Muscle of leg (tissue), 11 donors: ENCODE data around the gene RBM20. TPM values are rescaled to one million over a fixed set of nuclear protein-coding genes. Genes with fewer than 3 reads are reported as not detected.

ENCODE experiments used
- DNase-seq: peaks from one replicate; pipeline ENCODE4 v3.0.0; 2013
- H3K27ac ChIP-seq: one replicate; pipeline ENCODE4 v1.5.1; 2013; ENCODE audit warnings: mild to moderate bottlenecking, low read length, control low read depth
- H3K27me3 ChIP-seq: one replicate; pipeline ENCODE4 v1.6.1; 2013; ENCODE audit warnings: low read length; ENCODE audit not compliant: control insufficient read depth, insufficient read depth
- H3K36me3 ChIP-seq: one replicate; pipeline ENCODE4 v1.6.1; 2013; ENCODE audit warnings: low read length; ENCODE audit not compliant: control insufficient read depth, insufficient read depth
- H3K4me1 ChIP-seq: one replicate; pipeline ENCODE4 v1.6.1; 2013; ENCODE audit warnings: low read length; ENCODE audit not compliant: control insufficient read depth, insufficient read depth
- H3K4me3 ChIP-seq: one replicate; pipeline ENCODE4 v1.5.1; 2013; ENCODE audit warnings: low read length, control low read depth
- H3K9me3 ChIP-seq: replicated peaks from 2 replicates; pipeline ENCODE4 v1.6.1; 2013; ENCODE audit warnings: low read depth, low read length; ENCODE audit not compliant: control insufficient read depth
- WGBS: methylation state at CpG from one replicate; pipeline ENCODE4 v1.1.5; 2013; ENCODE audit warnings: missing lambda C conversion rate; ENCODE audit not compliant: insufficient coverage; 5-methylcytosine and 5-hydroxymethylcytosine counted together
- polyA plus RNA-seq, 8 donors: library from polyadenylated mRNA; unstranded; fragments of 120-200 nt; gene quantifications; one replicate each; pipeline versions ENCODE4 v1.2.1 to v1.2.3, GENCODE V29; 2013; ENCODE audit warnings: inconsistent platforms in 1 of 8, low replicate concordance in 1 of 8; ENCODE audit not compliant: insufficient read length in 8 of 8, insufficient read depth in 1 of 8
- total RNA-seq: library from RNA; stranded (reverse); fragments of 120-200 nt; gene quantifications from one replicate; pipeline ENCODE4 v1.2.4, GENCODE V29; 2013

Gene RBM20
- total and polyA plus RNA-seq, 9 donors: 6.5 to 17.0 (median 9.8) TPM

- no peaks in the 10 kb centered on the region for H3K9me3 ChIP-seq
- peak overlapping the region; percentile 99 for H3K27ac ChIP-seq
- H3K4me3 ChIP-seq: peak overlapping the region; percentile 82
- H3K4me1 ChIP-seq: peaks cover 12% of the 10 kb centered on the region
- no peak for DNase-seq
- WGBS: 0% methylated on average over 1 of the region's 16 CpGs
- no peaks in the 10 kb centered on the region for H3K27me3 ChIP-seq
- H3K36me3 ChIP-seq: peaks cover 2% of the 10 kb centered on the region
Observed at GRCh38 chr10:110872984-110873923, 229.1 kb downstream of the RBM20 start.

GRCh38 chr10:110873951-110874350, 229.8 kb downstream of the RBM20 start:
- Histone ChIP-seq H3K36me3 (peaks cover 2% of the 10 kb centered on the region), H3K4me3 (peak overlapping the region; percentile 82), H3K4me1 (peaks cover 12% of the 10 kb centered on the region), H3K27me3 (no peaks in the 10 kb centered on the region), H3K27ac (peak overlapping the region; percentile 99), H3K9me3 (no peaks in the 10 kb centered on the region)
- no CpG with 5 or more reads among the region's 2 CpGs for WGBS
- DNase-seq: no peak

- no peak overlapping the region for H3K27ac ChIP-seq
- WGBS: 43% methylated on average over 1 of the region's 2 CpGs
Observed at GRCh38 chr10:110876000-110876399, 231.9 kb downstream of the RBM20 start.

GRCh38 chr10:110876788-110877187, 232.7 kb downstream of the RBM20 start:
- H3K27me3 ChIP-seq: no peaks in the 10 kb centered on the region
- no peaks in the 10 kb centered on the region for H3K9me3 ChIP-seq
- peaks cover 4% of the 10 kb centered on the region for H3K36me3 ChIP-seq
- no CpG with 5 or more reads among the region's 1 CpG for WGBS
- peaks cover 2% of the 10 kb centered on the region for H3K4me1 ChIP-seq
- H3K27ac ChIP-seq: no peak overlapping the region
- no peak overlapping the region for H3K4me3 ChIP-seq
- no peak for DNase-seq

More at GRCh38 chr10:110876000-110876399, 231.9 kb downstream of the RBM20 start:
- Histone ChIP-seq H3K4me3 (no peak overlapping the region), H3K4me1 (peaks cover 6% of the 10 kb centered on the region), H3K36me3 (peaks cover 2% of the 10 kb centered on the region), H3K9me3 (no peaks in the 10 kb centered on the region), H3K27me3 (no peaks in the 10 kb centered on the region)
- no peak for DNase-seq

- Histone ChIP-seq H3K4me3 (no peak overlapping the region), H3K9me3 (no peaks in the 10 kb centered on the region), H3K27ac (no peak overlapping the region), H3K4me1 (peaks cover 2% of the 10 kb centered on the region), H3K27me3 (no peaks in the 10 kb centered on the region), H3K36me3 (peaks cover 13% of the 10 kb centered on the region)
- WGBS: 67% methylated on average over 2 of the region's 3 CpGs
- DNase-seq: no peak
Observed at GRCh38 chr10:110880012-110880411, 235.9 kb downstream of the RBM20 start.

GRCh38 chr10:110881247-110881646, 237.1 kb downstream of the RBM20 start:
- Histone ChIP-seq H3K9me3 (no peaks in the 10 kb centered on the region), H3K36me3 (peaks cover 14% of the 10 kb centered on the region), H3K27me3 (no peaks in the 10 kb centered on the region), H3K27ac (no peak overlapping the region), H3K4me3 (no peak overlapping the region), H3K4me1 (no peaks in the 10 kb centered on the region)
- 96% methylated on average over 7 of the region's 9 CpGs for WGBS
- no peak for DNase-seq

- Histone ChIP-seq H3K9me3 (no peaks in the 10 kb centered on the region), H3K4me3 (no peak overlapping the region), H3K27ac (no peak overlapping the region), H3K36me3 (peaks cover 14% of the 10 kb centered on the region), H3K27me3 (no peaks in the 10 kb centered on the region), H3K4me1 (no peaks in the 10 kb centered on the region)
- no peak for DNase-seq
- WGBS: no CpG with 5 or more reads among the region's 4 CpGs
Observed at GRCh38 chr10:110881905-110882304, 237.8 kb downstream of the RBM20 start.

GRCh38 chr10:110883924-110884323, 239.8 kb downstream of the RBM20 start:
- Histone ChIP-seq H3K9me3 (no peaks in the 10 kb centered on the region), H3K4me3 (no peak overlapping the region), H3K27ac (no peak overlapping the region), H3K36me3 (peaks cover 13% of the 10 kb centered on the region), H3K4me1 (no peaks in the 10 kb centered on the region), H3K27me3 (no peaks in the 10 kb centered on the region)
- DNase-seq: no peak
- WGBS: 89% methylated on average over 5 of the region's 10 CpGs

- Histone ChIP-seq H3K27me3 (no peaks in the 10 kb centered on the region), H3K4me3 (no peak overlapping the region), H3K4me1 (no peaks in the 10 kb centered on the region), H3K27ac (no peak overlapping the region), H3K36me3 (peaks cover 18% of the 10 kb centered on the region), H3K9me3 (no peaks in the 10 kb centered on the region)
- DNase-seq: no peak
- 90% methylated on average over 1 of the region's 5 CpGs for WGBS
Observed at GRCh38 chr10:110885932-110886674, 242.0 kb downstream of the RBM20 start.

GRCh38 chr10:110887560-110887959, 243.4 kb downstream of the RBM20 start:
- DNase-seq: no peak
- Histone ChIP-seq H3K27me3 (no peaks in the 10 kb centered on the region), H3K4me1 (no peaks in the 10 kb centered on the region), H3K4me3 (no peak overlapping the region), H3K27ac (no peak overlapping the region), H3K9me3 (no peaks in the 10 kb centered on the region), H3K36me3 (peaks cover 17% of the 10 kb centered on the region)
- WGBS: no CpG with 5 or more reads among the region's 1 CpG
